HCT116 (cell line): ENCODE measurements around the gene SAYSD1. TPM values are rescaled to one million over a fixed set of nuclear protein-coding genes. Genes with fewer than 3 reads are reported as not detected.

Experiments
- ATAC-seq: fragments of 200-7000 bp; cut with Tn5 transposase; 2 replicates; pipeline ENCODE4 v1.9.1; 2020; ENCODE audit warnings: mild to moderate bottlenecking, moderate library complexity
- BruUV-seq: library from RNA; stranded (reverse); fragments of 400-500 nt; replicated peaks from 2 replicates; lab custom pipeline; 2021; lab: Mats Ljungman, UMichigan
- CTCF ChIA-PET: fragments of 300-600 bp; sonication (Branson Sonifier 250); formaldehyde crosslinking; loops from one replicate; lab custom pipeline; 2021; ENCODE audit warnings: antibody characterized with exemption; lab: Charles Lee
- POLR2A ChIA-PET: fragments of 300-600, 350-600 bp; sonication (Branson Sonifier 250); formaldehyde crosslinking; loops from one replicate; lab custom pipeline; 2021; ENCODE audit warnings: antibody characterized with exemption; lab: Charles Lee
- RAD21 ChIA-PET, 2 experiments: fragments of 300-600 bp; sonication (Branson Sonifier 250); formaldehyde crosslinking; loops; one replicate each; lab custom pipeline; 2023; ENCODE audit warnings: low total read pairs in 2 of 2; ENCODE audit not compliant: uncharacterized antibody in 2 of 2, unreplicated experiment in 2 of 2, low non-redundant PET in 1 of 2; lab: Charles Lee
- DNase-seq: peaks from one replicate; pipeline ENCODE4 v3.0.0-alpha.2; 2010; ENCODE audit warnings: low read depth, low spot score
- H2AFZ ChIP-seq: fragments of 200-600 bp; shearing (Covaris generic), sonication (generic); 2 replicates; pipeline ENCODE4 v1.6.1; 2017; ENCODE audit warnings: low read depth, mixed run types, mixed read lengths, antibody characterized with exemption, low read length; ENCODE audit not compliant: poor library complexity, severe bottlenecking
- H3K27ac ChIP-seq: 2 replicates; pipeline ENCODE4 v1.5.1; 2012; ENCODE audit warnings: low read depth, low read length
- H3K27me3 ChIP-seq: fragments of 200-600 bp; sonication (generic); 2 replicates; pipeline ENCODE4 v1.6.1; 2016; ENCODE audit warnings: mixed run types, low read length, mixed read lengths; ENCODE audit not compliant: insufficient read depth
- H3K36me3 ChIP-seq, 2 experiments: fragments of 200-500 bp in 1 of 2; fragments of 200-600 bp in 1 of 2; sonication (Bioruptor generic) in 1 of 2; sonication (generic) in 1 of 2; 2 replicates each; pipeline versions ENCODE4 v1.5.1 to v1.6.1; 2014 to 2016; ENCODE audit warnings: low read length in 2 of 2, inconsistent platforms in 1 of 2, mixed read lengths in 1 of 2, mixed run types in 1 of 2; ENCODE audit not compliant: insufficient read depth in 2 of 2, control insufficient read depth in 1 of 2
- H3K4me1 ChIP-seq, 2 experiments: fragments of 200-600 bp in 1 of 2; sonication (generic) in 1 of 2; 2 replicates each; pipeline versions ENCODE4 v1.5.1 to v1.6.1; 2012 to 2017; ENCODE audit warnings: low read length in 2 of 2, inconsistent platforms in 1 of 2, mild to moderate bottlenecking in 1 of 2, mixed read lengths in 1 of 2, mixed run types in 1 of 2, moderate library complexity in 1 of 2; ENCODE audit not compliant: insufficient read depth in 2 of 2, control insufficient read depth in 1 of 2
- H3K4me2 ChIP-seq: fragments of 200-600 bp; sonication (generic); 2 replicates; pipeline ENCODE4 v1.6.1; 2017; ENCODE audit warnings: mixed run types, low read length, mixed read lengths
- H3K4me3 ChIP-seq, 2 experiments: fragments of 200-600 bp in 1 of 2; sonication (generic) in 1 of 2; replicated peaks in 1 of 2; 2 replicates each; pipeline ENCODE4 v1.5.1; 2011 to 2016; ENCODE audit warnings: low read length in 2 of 2, control low read depth in 1 of 2, low read depth in 1 of 2, mild to moderate bottlenecking in 1 of 2, mixed read lengths in 1 of 2, mixed run types in 1 of 2
- H3K79me2 ChIP-seq: fragments of 200-600 bp; sonication (generic); 2 replicates; pipeline ENCODE4 v1.6.1; 2017; ENCODE audit warnings: mild to moderate bottlenecking, mixed run types, low read length, moderate library complexity, mixed read lengths; ENCODE audit not compliant: insufficient read depth
- H3K9ac ChIP-seq: fragments of 200-600 bp; sonication (generic); 2 replicates; pipeline ENCODE4 v1.6.1; 2016; ENCODE audit warnings: low read length, mixed read lengths
- H3K9me2 ChIP-seq: fragments of 200-600 bp; sonication (generic), shearing (Covaris generic); 2 replicates; pipeline ENCODE4 v1.6.1; 2017; ENCODE audit warnings: mixed run types, mild to moderate bottlenecking, moderate library complexity; ENCODE audit not compliant: insufficient read depth
- H3K9me3 ChIP-seq, 2 experiments: fragments of 200-500 bp in 1 of 2; fragments of 200-600 bp in 1 of 2; sonication (Bioruptor generic) in 1 of 2; sonication (generic) in 1 of 2; 2 replicates each; pipeline ENCODE4 v1.6.1; 2014 to 2017; ENCODE audit warnings: low read length in 2 of 2, mixed read lengths in 2 of 2, inconsistent platforms in 1 of 2, low read depth in 1 of 2, mild to moderate bottlenecking in 1 of 2, mixed run types in 1 of 2, moderate library complexity in 1 of 2; ENCODE audit not compliant: control insufficient read depth in 1 of 2, insufficient read depth in 1 of 2
- H4K20me1 ChIP-seq: fragments of 200-600 bp; sonication (generic), shearing (Covaris generic); 2 replicates; pipeline ENCODE4 v1.6.1; 2017; ENCODE audit warnings: mixed run types, mild to moderate bottlenecking, moderate library complexity; ENCODE audit not compliant: insufficient read depth
- ATF3 ChIP-seq: IDR thresholded peaks from 2 replicates; pipeline ENCODE4 v1.6.1; 2012
- CBX3 ChIP-seq: IDR thresholded peaks from 2 replicates; pipeline ENCODE4 v1.6.1; 2012; ENCODE audit warnings: low read depth
- CEBPB ChIP-seq: IDR thresholded peaks from 2 replicates; pipeline ENCODE4 v1.6.1; 2012; ENCODE audit warnings: low read depth
- EGR1 ChIP-seq: IDR thresholded peaks from 2 replicates; pipeline ENCODE4 v1.6.1; 2012; ENCODE audit warnings: low read depth
- EZH2 ChIP-seq: fragments of 200-600 bp; sonication (generic); IDR thresholded peaks from 2 replicates; pipeline ENCODE4 v1.6.1; 2017; ENCODE audit warnings: antibody characterized with exemption, mixed run types
- EZH2phosphoT487 ChIP-seq: fragments of 200-600 bp; IDR thresholded peaks from 2 replicates; pipeline ENCODE4 v1.6.1; 2018; ENCODE audit warnings: antibody characterized with exemption, borderline replicate concordance
- FOSL1 ChIP-seq: IDR thresholded peaks from 2 replicates; pipeline ENCODE4 v1.6.1; 2012; ENCODE audit warnings: low read depth
- JUND ChIP-seq: IDR thresholded peaks from 2 replicates; pipeline ENCODE4 v1.6.1; 2012
- RAD21 ChIP-seq: IDR thresholded peaks from 2 replicates; pipeline ENCODE4 v1.6.1; 2012; ENCODE audit warnings: low read depth, mild to moderate bottlenecking
- REST ChIP-seq: IDR thresholded peaks from 2 replicates; pipeline ENCODE4 v1.6.1; 2012; ENCODE audit warnings: low read depth
- SIN3A ChIP-seq: IDR thresholded peaks from 2 replicates; pipeline ENCODE4 v1.6.1; 2012; ENCODE audit warnings: low read depth
- TCF7L2 ChIP-seq: IDR thresholded peaks from 2 replicates; pipeline ENCODE4 v1.7.0; 2011; ENCODE audit warnings: borderline replicate concordance, inconsistent platforms; ENCODE audit not compliant: insufficient read depth, insufficient read length; ENCODE audit errors: extremely low read depth
- YY1 ChIP-seq: IDR thresholded peaks from 2 replicates; pipeline ENCODE4 v1.6.1; 2011; ENCODE audit warnings: low read length, low read depth, moderate library complexity, mild to moderate bottlenecking; ENCODE audit not compliant: insufficient replicate concordance; ENCODE audit errors: extremely low read depth
- ZFX ChIP-seq: fragments of 450-650 bp; IDR thresholded peaks from 2 replicates; pipeline ENCODE4 v1.6.1; 2017
- ZNF274 ChIP-seq: fragments of 200-500 bp; sonication (Bioruptor generic); IDR thresholded peaks from 2 replicates; pipeline ENCODE4 v1.6.1; 2014; ENCODE audit warnings: mild to moderate bottlenecking, low read depth, low read length, inconsistent platforms
- intact Hi-C: fragments of 100-400 bp; cut with micrococcal nuclease; formaldehyde crosslinking; loops from 2 replicates; pipeline ENCODE4 v1.10.0; 2022
- total RNA-seq: library from RNA; stranded (reverse); gene quantifications from one replicate; pipeline ENCODE4 v1.2.1, GENCODE V29; 2021; ENCODE audit not compliant: unreplicated experiment
- TF ChIP-seq, protein P1 (sequence below): IDR thresholded peaks from 2 replicates; pipeline ENCODE4 v1.6.1; 2011; ENCODE audit warnings: mild to moderate bottlenecking, low read length, moderate library complexity; ENCODE audit not compliant: insufficient replicate concordance; ENCODE audit errors: extremely low read depth
- TF ChIP-seq, protein P2 (sequence below): IDR thresholded peaks from 2 replicates; pipeline ENCODE4 v1.6.1; 2012

SAYSD1 gene
- total RNA-seq, 1 experiment from 2014 or later = 10.1 TPM

DNA sequence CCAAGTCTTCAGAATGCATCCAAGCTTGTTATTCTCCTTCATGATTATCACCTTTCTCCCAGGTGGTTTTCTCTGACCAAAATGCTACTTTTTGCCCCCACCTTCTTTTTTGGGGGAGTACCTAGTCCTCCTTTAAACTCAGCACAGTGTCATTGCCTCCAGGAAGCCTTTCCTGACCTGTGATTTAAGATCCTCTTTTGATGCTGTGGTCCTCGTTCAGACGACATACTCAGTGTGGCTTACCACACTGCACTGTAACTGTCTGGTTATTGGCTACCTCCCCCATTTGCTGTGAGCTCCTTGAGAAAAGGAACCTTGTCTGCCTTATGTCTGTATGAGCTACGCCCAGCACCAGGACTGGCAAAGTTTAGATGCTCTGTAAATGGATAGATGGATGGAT is 14.6 kb downstream of the SAYSD1 start:
- H3K9me2 ChIP-seq = no peaks in the 10 kb centered on the region
- no peaks in the 10 kb centered on the region for H3K9me3 ChIP-seq
- H4K20me1 ChIP-seq = no peaks in the 10 kb centered on the region
- RAD21 ChIA-PET = no interaction called here
- no peak overlapping the region for H3K4me3 ChIP-seq
- TF ChIP-seq EZH2phosphoT487 = no peak
- no peak for TF ChIP-seq RAD21
- no peak for TF ChIP-seq REST
- TF ChIP-seq ZNF274 = no peak
- TF ChIP-seq ZFX = no peak
- no peak for TF ChIP-seq CEBPB
- no peak for TF ChIP-seq JUND
- POLR2A ChIA-PET = no interaction called here
- BruUV-seq = no TSS peak
- H3K27me3 ChIP-seq = peaks cover 19% of the 10 kb centered on the region
- no peak overlapping the region for H2AFZ ChIP-seq
- ATAC-seq (no peak), DNase-seq (no peak)
- H3K27ac ChIP-seq = no peak overlapping the region
- no peaks in the 10 kb centered on the region for H3K36me3 ChIP-seq
- CTCF ChIA-PET = interaction anchor here (2.5 kb wide), 1 partner anchor 98 kb away, joined by 8 read pairs; no protein-coding TSS in a partner anchor
- no peaks in the 10 kb centered on the region for H3K4me1 ChIP-seq
- H3K9ac ChIP-seq = no peak overlapping the region
- intact Hi-C loops = loop anchor here (5.0 kb wide), 2 partner anchors 128 to 212 kb away; partner anchors contain the start of gene KCNK17
- no peaks in the 10 kb centered on the region for H3K79me2 ChIP-seq
- H3K4me2 ChIP-seq = no peak overlapping the region

GRCh38 chr6:39095578-39095977 is 19.4 kb downstream of the SAYSD1 start:
- POLR2A ChIA-PET = no interaction called here
- RAD21 ChIA-PET = no interaction called here
- CTCF ChIA-PET = no interaction called here
- BruUV-seq = no TSS peak
- no peaks in the 10 kb centered on the region for H3K9me3 ChIP-seq
- no peak overlapping the region for H3K4me2 ChIP-seq
- ATAC-seq (no peak), DNase-seq (no peak)
- peaks cover 54% of the 10 kb centered on the region for H3K27me3 ChIP-seq
- H3K27ac ChIP-seq = no peak overlapping the region
- H4K20me1 ChIP-seq = no peaks in the 10 kb centered on the region
- intact Hi-C loops = no loop called here
- H3K4me1 ChIP-seq = no peaks in the 10 kb centered on the region
- no peaks in the 10 kb centered on the region for H3K9me2 ChIP-seq
- H3K4me3 ChIP-seq = no peak overlapping the region
- H3K36me3 ChIP-seq = no peaks in the 10 kb centered on the region
- no peak overlapping the region for H2AFZ ChIP-seq
- no peaks in the 10 kb centered on the region for H3K79me2 ChIP-seq
- no peak overlapping the region for H3K9ac ChIP-seq
- TF ChIP-seq YY1 = no peak
- TF ChIP-seq FOSL1 = no peak
- TF ChIP-seq, protein P1, sequence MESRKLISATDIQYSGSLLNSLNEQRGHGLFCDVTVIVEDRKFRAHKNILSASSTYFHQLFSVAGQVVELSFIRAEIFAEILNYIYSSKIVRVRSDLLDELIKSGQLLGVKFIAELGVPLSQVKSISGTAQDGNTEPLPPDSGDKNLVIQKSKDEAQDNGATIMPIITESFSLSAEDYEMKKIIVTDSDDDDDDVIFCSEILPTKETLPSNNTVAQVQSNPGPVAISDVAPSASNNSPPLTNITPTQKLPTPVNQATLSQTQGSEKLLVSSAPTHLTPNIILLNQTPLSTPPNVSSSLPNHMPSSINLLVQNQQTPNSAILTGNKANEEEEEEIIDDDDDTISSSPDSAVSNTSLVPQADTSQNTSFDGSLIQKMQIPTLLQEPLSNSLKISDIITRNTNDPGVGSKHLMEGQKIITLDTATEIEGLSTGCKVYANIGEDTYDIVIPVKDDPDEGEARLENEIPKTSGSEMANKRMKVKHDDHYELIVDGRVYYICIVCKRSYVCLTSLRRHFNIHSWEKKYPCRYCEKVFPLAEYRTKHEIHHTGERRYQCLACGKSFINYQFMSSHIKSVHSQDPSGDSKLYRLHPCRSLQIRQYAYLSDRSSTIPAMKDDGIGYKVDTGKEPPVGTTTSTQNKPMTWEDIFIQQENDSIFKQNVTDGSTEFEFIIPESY = no peak
- no peak for TF ChIP-seq EZH2
- TF ChIP-seq, protein P2, sequence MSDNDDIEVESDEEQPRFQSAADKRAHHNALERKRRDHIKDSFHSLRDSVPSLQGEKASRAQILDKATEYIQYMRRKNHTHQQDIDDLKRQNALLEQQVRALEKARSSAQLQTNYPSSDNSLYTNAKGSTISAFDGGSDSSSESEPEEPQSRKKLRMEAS = no peak
- no peak for TF ChIP-seq ZFX
- TF ChIP-seq CBX3 = no peak
- TF ChIP-seq JUND = no peak
- TF ChIP-seq TCF7L2 = no peak
- no peak for TF ChIP-seq ATF3
- TF ChIP-seq SIN3A = no peak
- no peak for TF ChIP-seq EGR1
